ES-I3 (cell line): ENCODE measurements around the gene UNG.

Experiments used
- H3K36me3 ChIP-seq: 2 replicates; pipeline ENCODE4 v1.6.1; 2013; ENCODE audit warnings: mild to moderate bottlenecking, low read length, control low read depth, moderate library complexity; ENCODE audit not compliant: insufficient read depth
- H3K4me1 ChIP-seq: 2 replicates; pipeline ENCODE4 v1.6.1; 2013; ENCODE audit warnings: mild to moderate bottlenecking, control low read depth, low read length; ENCODE audit not compliant: insufficient read depth
- H3K9ac ChIP-seq: 2 replicates; pipeline ENCODE4 v1.6.1; 2013; ENCODE audit warnings: low read depth, mild to moderate bottlenecking, low read length, moderate library complexity
- H3K9me3 ChIP-seq: 2 replicates; pipeline ENCODE4 v1.6.1; 2013; ENCODE audit warnings: mild to moderate bottlenecking, low read length, moderate library complexity; ENCODE audit not compliant: control insufficient read depth, insufficient read depth

UNG gene

DNA sequence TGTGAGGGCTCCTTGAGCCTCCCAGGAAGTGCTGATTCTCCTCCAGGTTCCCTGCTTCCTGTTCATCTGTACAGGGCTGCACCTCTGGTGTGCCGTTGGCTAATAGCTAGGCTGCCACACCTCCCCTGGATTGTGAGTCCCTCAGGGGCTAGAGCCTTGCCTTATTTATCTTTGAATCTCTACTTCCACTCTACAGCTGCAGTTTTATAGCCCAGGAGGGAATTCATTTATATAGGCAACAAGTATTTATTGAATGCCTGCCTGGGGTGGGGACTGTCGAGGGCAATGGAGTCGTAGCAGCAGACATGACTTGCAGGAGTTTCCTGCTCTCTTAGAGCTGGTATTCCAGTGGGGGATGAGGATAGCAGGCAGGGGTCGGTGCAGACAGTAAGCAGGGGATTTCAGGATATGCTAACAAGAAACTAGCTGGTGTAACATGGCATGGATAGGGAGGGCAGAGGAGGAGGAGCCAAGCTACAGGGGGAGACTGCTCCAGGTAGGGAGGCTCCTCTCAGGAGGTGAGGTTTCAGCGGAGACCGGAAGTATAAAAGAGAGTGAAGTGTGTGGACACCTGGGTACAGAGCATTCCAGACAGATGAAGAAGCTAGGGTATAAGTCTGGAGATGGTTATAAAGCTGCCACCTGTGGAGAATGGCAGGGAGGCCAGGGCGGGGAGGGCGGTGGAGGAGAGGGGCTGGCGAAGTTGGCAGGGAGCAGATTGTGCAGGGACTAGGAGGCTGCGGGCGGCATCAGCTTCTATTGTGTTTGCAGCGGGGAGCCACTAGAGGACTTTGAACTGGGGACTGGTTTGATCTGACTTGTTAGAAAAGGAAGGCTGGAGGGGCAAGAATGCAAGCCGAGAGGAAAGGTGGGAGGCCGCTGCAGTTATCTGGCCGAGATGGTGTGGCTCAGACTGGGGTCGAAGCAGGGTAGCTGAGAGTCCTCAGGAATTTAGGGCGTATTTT is 27.8 kb upstream of the UNG start:
- Histone ChIP-seq H3K9me3 (no peaks in the 10 kb centered on the region), H3K4me1 (peaks cover 4% of the 10 kb centered on the region; the same call in 1 of the 2 replicates), H3K36me3 (no peaks in the 10 kb centered on the region; the same call in 1 of the 2 replicates), H3K9ac (peak overlapping the region; percentile 31)

GRCh38 chr12:109074866-109075265 is 22.5 kb upstream of the UNG start:
- Histone ChIP-seq H3K4me1 (0 out of 2 replicates have a peak, but pooled peaks cover 4% of the 10 kb centered on the region), H3K9me3 (no peaks in the 10 kb centered on the region), H3K9ac (no peak overlapping the region), H3K36me3 (no peaks in the 10 kb centered on the region; the same call in 1 of the 2 replicates)

- Histone ChIP-seq H3K4me1 (no peaks in the 10 kb centered on the region), H3K36me3 (peaks cover 7% of the 10 kb centered on the region; the same call in 1 of the 2 replicates), H3K9ac (no peak overlapping the region), H3K9me3 (no peaks in the 10 kb centered on the region)
These were observed 14.6 kb upstream of the UNG start for GRCh38 chr12:109082751-109083150.

DNA sequence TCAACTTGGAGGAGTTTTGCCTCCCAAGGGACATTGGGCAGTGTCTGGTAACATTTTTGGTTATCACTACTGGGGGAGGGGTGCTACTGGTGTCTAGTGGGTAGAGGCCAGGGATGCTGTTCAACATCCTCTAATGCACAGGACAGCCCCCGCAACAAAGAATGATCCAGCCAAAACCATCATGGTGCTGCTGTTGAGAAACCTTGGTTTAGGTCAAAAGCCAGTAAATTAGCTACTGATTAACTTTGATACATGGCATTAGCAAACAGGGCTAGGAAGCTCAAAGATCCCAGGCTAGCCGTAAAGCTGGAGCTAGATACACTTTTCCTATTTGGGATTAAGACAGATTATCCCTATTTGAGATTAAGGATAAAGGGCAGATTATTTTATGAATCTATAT is 13.0 kb upstream of the UNG start:
- H3K4me1 ChIP-seq, result no peaks in the 10 kb centered on the region; the same call in 1 of the 2 replicates
- H3K9me3 ChIP-seq, result no peaks in the 10 kb centered on the region
- H3K9ac ChIP-seq, result no peak overlapping the region
- H3K36me3 ChIP-seq, result peaks cover 7% of the 10 kb centered on the region; the same call in 1 of the 2 replicates

DNA sequence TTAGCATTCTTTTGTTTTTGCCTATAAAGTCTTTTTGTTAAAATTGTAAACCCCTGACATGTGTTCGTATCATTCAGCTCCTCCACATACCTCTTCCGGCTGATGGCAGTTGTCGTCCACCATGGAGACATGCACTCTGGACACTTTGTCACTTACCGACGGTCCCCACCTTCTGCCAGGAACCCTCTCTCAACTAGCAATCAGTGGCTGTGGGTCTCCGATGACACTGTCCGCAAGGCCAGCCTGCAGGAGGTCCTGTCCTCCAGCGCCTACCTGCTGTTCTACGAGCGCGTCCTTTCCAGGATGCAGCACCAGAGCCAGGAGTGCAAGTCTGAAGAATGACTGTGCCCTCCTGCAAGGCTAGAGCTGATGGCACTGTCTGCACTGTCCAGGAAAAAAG is 11.8 kb upstream of the UNG start:
- Histone ChIP-seq H3K9me3 (no peaks in the 10 kb centered on the region), H3K4me1 (no peaks in the 10 kb centered on the region; the same call in 1 of the 2 replicates), H3K36me3 (peaks cover 7% of the 10 kb centered on the region), H3K9ac (no peak overlapping the region)

DNA sequence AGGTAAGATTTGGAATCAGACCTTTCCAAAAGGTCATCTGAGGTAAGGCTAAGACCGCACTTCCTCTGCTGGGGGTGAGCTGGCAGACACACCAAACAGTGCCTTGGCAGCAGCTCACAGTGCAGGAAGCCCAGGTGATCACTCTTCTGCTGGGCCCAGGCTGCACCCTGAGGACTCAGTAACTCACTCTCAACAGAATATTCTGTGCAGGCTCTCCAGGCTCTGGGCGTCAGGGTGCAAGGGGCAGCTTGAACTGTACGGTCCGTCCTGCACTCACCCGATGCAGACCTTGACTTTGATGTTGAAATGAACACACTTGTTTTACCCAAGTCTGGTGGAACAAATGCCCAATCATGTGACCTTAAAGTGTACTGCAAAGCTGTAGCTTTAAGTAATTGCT is 10.1 kb upstream of the UNG start:
- Histone ChIP-seq H3K36me3 (peaks cover 7% of the 10 kb centered on the region), H3K9ac (no peak overlapping the region), H3K9me3 (no peaks in the 10 kb centered on the region), H3K4me1 (no peaks in the 10 kb centered on the region; the same call in 1 of the 2 replicates)

- H3K9ac ChIP-seq, result no peak overlapping the region
- H3K9me3 ChIP-seq, result no peaks in the 10 kb centered on the region
- H3K36me3 ChIP-seq, result peaks cover 7% of the 10 kb centered on the region
- H3K4me1 ChIP-seq, result no peaks in the 10 kb centered on the region; the same call in 1 of the 2 replicates
These were observed 8.6 kb upstream of the UNG start for GRCh38 chr12:109088818-109089217.

GRCh38 chr12:109089683-109090082 is 7.7 kb upstream of the UNG start:
- H3K4me1 ChIP-seq, result no peaks in the 10 kb centered on the region; the same call in 1 of the 2 replicates
- no peak overlapping the region for H3K9ac ChIP-seq
- no peaks in the 10 kb centered on the region for H3K9me3 ChIP-seq
- peaks cover 7% of the 10 kb centered on the region for H3K36me3 ChIP-seq

DNA sequence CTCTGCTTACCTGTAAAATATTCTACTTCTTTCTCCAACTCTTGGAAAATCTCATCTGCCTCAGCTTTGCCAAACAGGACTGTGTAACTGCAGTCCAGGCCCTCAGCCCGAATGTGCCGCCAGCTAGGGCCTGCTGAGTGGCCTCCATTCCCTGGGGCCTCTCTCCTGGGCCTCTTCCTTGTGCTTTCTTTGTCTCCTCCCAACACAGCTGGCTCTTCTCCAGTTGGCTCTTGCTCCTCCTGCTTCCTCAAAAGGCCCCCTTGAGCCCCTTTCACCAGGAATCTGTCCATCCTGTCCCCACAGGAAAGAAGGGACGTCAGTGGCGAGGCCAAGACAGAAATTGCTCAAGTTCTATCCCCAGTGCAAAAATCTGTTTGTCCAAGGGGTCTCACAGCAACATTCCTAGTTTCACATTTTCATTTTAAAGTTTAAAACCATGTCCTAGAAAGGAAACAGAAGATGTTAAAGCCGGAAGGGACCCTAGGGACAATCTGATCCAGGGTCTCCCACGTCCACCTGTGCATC is 4.8 kb upstream of the UNG start:
- Histone ChIP-seq H3K4me1 (no peaks in the 10 kb centered on the region; the same call in 1 of the 2 replicates), H3K9ac (peak overlapping the region; percentile 56; the same call in 1 of the 2 replicates), H3K36me3 (no peaks in the 10 kb centered on the region; the same call in none of the 2 replicates), H3K9me3 (no peaks in the 10 kb centered on the region)

DNA sequence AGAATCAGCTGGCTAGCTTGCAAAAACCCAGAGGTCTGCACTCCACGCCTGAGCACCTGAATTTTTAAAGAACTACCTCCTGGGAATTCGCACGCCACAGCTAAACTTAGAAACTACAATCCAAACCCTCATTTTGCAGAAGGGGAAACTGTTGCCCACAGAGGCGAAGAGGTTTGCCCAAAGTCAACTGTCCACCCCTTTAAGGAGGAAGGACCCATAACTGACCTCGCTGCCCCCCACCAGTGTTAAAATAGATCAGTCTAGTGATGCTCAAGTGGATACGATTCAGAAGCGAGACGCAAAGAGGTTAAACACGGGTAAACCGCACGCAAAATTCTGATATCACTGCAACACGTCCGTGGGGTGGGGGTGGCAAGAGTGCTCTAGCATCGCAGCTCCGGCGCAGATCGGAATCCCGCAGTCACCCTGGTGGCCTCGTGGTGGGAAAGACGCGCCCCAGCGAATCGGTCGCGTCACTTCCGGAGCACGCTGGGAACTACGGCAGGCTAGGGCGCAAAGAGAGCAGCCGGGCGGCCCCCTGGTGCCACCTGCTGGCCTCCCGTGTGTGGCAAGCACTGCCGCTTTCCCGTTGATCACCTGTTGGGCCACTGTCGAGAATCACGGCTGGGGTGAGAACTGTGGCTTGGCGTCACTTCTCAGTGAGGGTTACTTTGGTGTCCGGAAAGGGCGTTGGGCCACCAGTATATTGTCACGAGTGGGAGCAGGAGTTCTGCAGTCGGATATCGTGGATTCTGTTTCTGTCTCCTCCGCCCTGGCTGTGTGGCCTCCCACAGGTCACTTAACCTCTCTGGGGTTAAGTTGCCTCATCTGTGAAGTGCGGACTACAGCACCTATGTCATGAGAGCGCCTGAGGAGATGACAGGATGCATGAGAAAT is 4.1 kb upstream of the UNG start, which contains the start of gene ALKBH2:
TSS of gene ALKBH2 (minus strand) at position 451 of the 897 bp plus-strand sequence. CDS start 686 bp downstream, outside the sequence.
- Histone ChIP-seq H3K4me1 (no peaks in the 10 kb centered on the region; the same call in 1 of the 2 replicates), H3K9me3 (no peaks in the 10 kb centered on the region), H3K36me3 (no peaks in the 10 kb centered on the region; the same call in none of the 2 replicates), H3K9ac (peak within 1 kb of the TSS; percentile 56; the same call in 1 of the 2 replicates)

DNA sequence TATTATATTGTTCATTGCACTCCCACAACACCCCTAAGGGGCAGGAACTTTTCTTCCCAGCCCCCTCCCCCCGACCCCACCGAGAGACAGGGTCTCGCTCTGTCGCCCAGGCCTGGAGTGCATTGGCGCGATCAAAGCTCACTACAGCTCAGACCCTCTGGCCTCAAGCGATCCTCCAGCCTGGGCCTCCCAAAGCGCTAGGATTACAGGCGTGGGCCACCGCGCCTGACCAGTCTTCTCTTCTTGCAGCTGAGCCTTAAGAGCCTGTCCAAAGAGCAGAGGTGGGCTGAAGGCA is 310 bp upstream of the UNG start:
- Histone ChIP-seq H3K4me1 (peaks cover 3% of the 10 kb centered on the region; the same call in 1 of the 2 replicates), H3K36me3 (peaks cover 5% of the 10 kb centered on the region), H3K9me3 (no peaks in the 10 kb centered on the region), H3K9ac (peak overlapping the region; percentile 89; the same call in 1 of the 2 replicates)

DNA sequence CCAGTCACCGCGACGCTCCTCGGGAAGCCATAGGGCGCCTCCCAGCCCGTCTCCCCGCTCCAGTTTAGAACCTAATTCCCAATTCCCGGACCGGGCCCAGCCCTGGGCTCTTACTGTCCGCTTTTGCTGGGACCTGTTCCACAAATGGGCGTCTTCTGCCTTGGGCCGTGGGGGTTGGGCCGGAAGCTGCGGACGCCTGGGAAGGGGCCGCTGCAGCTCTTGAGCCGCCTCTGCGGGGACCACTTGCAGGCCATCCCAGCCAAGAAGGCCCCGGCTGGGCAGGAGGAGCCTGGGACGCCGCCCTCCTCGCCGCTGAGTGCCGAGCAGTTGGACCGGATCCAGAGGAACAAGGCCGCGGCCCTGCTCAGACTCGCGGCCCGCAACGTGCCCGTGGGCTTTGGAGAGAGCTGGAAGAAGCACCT is 797 bp downstream of the UNG start:
- H3K9ac ChIP-seq, result peak overlapping the region; percentile 79
- H3K4me1 ChIP-seq, result peaks cover 3% of the 10 kb centered on the region; the same call in 1 of the 2 replicates
- H3K9me3 ChIP-seq, result no peaks in the 10 kb centered on the region
- peaks cover 8% of the 10 kb centered on the region for H3K36me3 ChIP-seq

GRCh38 chr12:109098651-109099050 is 1.3 kb downstream of the UNG start:
- peaks cover 8% of the 10 kb centered on the region for H3K36me3 ChIP-seq
- peak overlapping the region; percentile 79 for H3K9ac ChIP-seq

More at GRCh38 chr12:109098651-109099050, 1.3 kb downstream of the UNG start:
- H3K4me1 ChIP-seq, result peaks cover 3% of the 10 kb centered on the region; the same call in 1 of the 2 replicates
- no peaks in the 10 kb centered on the region for H3K9me3 ChIP-seq
